ENCODE measurements around the gene ABL2.

The ABL2 gene

DNA sequence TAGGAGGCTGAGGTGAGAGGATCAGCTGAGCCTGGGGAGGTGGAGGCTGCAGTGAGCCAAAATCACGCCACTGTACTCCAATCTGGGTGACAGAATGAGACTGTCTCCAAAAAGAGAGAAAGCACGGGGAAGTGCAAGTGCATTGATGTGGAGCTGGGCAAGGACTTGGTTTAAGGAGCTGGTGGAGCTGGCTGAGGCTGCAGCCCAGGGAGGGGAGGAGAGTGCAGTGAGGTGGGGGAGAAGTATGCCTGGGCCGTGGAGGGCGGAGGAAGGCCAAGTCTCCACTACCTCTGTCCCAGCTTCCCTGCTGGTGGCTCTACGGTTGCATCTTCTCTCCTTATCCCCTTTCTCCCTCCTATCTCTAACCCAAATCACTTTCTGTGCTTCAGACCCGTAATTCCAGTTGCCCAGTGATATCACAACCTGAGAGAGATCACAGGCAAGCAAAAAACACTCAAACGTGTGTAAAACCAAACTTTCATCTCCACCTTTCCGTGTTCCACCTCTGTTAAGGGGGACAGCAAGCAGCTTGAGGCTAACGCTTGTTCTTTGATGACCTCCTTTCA lies 136.5 kb downstream of the ABL2 start:
- DNase-seq (ENCODE audit: low spot score), result no peak

DNA sequence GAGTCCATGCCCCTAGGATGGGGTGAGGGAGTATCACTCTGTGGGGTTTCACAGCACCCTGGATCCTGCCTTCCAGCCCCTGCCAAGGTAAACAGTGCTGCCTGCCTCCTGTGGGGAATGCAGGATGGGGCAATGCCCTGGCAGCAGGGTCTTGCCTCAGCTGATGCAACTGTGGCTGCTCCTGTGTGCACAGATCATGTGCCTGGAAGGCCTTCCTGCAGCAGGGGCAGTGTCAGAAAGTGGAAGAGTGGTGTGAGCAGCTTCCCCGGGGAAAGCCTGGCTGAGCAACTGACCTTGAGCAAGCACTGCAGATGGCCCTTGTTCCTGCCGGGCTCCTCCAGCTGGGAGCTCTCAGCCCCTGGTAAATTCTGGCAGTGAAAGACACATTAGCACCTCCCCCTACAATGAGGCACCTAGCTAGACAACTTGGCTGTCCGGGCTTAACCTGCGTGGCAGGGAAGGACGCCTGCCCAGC lies 137.7 kb downstream of the ABL2 start:
- peak; percentile 68 for DNase-seq (ENCODE audit: low spot score)

DNA sequence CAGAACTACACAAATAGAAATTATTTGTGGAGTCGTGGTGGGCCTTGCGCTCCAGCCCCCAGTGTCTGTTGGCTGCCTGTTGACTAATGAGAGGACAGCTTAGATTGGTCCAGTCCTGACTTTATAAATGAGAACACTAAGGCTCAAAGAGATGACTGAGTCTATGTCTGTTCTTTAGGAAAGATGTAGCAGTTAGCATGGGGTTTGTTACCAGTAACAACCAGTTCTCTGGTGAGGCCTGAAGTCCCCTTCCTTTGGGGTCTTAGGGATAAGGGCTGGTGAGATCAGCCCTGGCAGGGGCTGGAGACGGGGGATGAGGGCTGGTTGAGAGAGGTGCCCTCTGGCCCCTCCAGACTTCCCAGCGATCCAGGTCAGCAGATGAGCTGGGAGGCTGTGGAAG lies 138.6 kb downstream of the ABL2 start:
- DNase-seq (ENCODE audit: low spot score), result no peak

DNA sequence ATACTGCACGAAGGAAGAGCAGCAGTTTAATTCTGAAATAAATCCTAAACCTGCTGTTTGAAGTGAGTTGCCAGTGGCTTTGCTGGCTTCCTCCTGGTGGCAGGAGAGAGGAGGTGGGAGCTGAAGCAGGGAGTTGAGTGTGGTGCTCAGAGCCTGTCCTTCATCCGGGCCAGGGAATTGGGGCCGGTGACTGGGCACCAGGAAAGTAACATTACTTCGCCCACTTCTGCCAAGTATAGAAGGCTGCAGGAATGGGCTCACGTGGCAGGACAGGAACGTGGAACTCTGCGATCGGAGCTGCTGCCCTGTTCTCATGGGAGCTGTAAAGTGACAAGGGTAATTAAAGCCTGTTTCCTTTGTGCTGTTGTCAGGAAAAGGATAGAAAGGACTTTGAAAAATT lies 139.0 kb downstream of the ABL2 start:
- DNase-seq (ENCODE audit: low spot score), result no peak

DNA sequence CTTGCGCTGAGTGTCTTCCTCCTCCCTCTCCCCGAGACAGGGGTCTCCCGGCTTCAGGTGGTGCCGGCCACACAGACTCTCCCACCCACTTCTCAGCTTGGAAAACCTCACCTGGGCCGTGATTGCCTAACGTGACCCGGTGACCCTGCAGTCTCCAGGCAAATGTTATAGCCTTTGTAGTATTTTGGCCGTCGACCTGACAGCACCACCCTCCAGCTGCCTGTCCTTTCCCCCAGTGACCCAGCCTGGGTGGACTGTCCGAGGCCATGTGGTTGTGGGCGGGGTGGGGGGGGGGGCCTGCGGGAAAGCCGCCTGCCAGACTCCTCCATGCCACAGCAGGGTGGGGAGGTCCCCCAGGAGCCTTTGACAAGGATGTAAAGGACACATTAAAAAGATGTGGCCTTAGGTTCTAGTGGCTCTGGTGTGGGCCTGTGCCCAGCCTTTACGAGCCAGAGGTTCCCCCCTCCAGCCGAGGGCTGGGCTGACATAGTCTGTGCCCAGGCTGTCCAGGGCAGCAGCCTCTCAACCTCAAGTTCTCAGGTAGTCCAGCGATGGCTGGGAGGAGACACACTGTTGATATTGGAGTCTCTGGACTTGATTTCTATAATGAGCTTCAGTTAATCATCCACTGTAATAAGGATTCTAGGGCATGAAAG lies 139.5 kb downstream of the ABL2 start:
- DNase-seq (ENCODE audit: low spot score), result no peak

DNA sequence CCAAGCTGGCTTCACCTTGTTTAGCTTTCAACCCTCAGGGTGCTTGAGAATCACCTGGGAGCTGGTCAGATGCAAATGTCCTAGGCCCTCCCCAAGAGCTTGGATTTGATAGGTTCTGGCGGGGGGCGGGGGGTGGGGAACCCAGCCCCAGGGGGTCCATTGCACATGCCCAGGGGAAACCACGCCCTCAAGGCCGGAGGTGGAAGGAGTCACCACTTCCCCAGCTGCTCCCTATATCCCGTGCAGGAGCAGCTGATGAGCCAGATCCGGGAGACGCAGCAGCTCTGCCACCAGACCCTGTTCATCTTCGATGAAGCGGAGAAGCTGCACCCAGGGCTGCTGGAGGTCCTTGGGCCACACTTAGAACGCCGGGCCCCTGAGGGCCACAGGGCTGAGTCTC lies 141.8 kb downstream of the ABL2 start:
- no peak for DNase-seq (ENCODE audit: low spot score)

DNA sequence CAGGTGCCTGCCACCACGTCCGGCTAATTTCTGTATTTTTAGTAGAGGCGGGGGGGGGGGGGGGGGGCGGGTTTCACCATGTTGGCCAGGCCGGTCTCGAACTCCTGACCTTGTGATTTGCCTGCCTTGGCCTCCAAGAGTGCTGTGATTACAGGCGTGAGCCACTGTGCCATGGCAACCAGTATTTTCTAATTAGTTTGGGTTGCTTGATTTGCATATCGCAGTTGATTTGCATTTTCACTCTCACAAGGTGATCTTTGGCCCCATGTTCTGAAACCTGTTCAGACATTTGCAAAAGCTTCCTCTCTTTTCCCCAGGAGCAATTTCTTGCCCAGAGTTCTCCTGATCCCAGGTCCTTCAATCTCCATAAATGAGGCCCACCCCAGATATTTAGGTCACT lies 145.9 kb downstream of the ABL2 start:
- DNase-seq (ENCODE audit: low spot score), result no peak

DNA sequence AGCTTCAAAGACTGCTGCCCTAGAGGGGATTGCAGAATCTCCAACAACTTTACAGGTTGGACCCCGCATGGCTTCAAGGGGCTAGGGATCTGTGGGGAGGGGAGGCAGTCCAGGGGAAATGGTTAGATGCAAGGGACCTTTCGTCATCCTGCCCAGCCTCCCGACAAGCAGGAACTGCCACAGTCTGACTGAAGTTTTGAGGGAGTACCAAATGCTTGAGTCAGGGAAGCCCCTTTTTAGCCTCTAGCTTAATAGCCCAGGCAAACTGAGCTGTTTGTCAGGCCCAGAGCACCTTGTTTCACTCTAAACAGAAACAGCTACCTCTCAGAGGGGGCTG lies 146.5 kb downstream of the ABL2 start:
- DNase-seq (ENCODE audit: low spot score), result no peak

DNA sequence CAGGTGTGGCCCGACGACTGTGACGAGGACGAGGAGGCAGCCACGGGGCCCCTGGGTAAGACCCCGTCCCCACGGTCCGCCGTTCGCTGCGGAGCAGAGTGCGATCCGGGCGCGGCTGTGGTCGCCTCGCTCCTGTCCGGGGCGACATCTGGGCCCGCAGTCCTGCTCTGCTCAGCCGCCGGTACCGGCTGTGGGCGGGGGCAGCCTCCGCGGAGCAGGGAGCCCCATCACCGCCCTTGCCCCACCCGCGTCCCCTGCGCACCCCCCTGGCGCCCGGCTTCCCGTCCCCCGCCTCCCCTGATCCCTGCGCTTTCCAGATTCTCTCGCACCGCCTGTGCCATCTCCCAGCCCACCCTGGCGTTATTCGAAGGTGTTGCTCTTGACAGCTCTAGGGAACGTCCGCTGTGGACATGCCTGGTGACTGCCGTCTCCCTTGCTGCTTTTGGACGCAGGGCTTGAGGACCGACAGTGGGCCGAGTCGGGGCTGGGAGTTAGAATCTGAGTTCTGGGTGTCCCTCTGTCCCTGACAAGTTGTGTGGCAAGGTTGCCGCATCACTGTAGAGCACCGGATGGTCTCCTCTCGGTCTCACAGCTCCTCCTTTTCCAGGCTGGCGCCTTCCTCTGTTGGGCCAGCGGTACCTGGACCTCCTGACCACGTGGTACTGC lies 147.0 kb downstream of the ABL2 start:
- DNase-seq (ENCODE audit: low spot score), result peak; percentile 63

DNA sequence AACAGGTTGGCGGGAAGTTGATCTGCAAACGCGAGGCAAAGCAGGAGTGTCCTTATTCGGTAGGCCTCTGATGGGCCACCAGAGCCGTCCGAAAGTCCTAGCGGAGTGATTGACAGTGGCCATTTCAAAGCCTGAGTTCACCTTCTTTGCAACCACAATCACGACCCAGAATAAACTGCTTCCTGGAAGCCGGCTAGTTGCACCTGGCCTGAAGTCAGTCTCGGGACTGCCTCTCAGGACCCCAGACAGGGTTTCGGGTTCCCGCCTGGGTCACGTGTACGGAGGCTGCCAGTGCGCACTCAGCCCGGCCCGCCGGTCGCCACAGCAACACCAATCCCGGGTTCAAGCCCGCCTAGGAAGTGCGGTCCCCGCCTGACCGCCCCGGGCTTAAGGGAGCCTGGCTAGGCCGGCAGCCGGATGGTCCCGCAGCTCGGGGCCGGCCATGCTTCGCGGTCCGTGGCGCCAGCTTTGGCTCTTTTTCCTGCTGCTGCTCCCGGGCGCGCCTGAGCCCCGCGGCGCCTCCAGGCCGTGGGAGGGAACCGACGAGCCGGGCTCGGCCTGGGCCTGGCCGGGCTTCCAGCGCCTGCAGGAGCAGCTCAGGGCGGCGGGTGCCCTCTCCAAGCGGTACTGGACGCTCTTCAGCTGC lies 147.7 kb downstream of the ABL2 start, which contains the start of gene TOR3A:
TOR3A (plus strand) TSS at position 384 of the 646 bp plus-strand sequence; CDS start at position 443, 59 bp downstream.
- peak; percentile 93 for DNase-seq (ENCODE audit: low spot score)

DNA sequence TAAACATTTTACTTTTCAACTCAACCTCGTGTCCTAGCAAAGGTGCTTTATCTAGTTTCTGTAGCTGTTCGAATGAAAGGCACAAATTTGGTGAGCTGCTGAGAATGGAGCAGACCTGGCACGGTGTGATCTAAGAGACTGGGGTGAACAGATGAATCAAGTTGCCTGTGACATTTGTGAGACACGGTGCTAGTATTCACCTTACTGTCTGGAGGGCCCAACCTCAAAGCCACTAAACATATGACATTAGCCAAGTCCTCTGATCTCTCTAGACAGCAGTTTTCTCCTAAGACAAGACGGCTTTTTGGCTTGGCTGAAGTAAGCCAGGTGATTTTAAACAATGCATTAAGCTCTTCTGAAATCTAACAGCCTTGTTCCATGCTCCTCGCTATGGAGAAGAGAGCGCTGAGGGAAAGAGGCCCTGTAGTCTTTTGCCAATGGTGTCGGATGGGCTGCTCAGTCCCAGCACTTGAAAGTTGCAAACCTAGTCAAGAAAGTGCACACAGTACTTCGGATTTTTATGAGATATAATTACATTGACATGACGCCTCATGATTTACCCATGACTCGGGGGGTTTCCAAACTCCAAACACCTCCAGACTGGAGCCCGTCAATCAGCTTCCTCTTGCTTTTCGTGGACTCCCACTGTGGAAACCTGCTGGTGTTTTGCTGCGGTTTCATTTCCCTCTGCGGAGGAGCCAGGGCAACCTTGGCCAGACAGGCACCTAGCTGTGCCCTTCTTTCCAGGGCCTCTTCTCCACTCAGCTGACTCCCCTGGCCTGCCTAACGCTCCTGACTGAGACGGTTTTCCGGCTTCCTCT lies 148.4 kb downstream of the ABL2 start:
- DNase-seq (ENCODE audit: low spot score), result no peak

DNA sequence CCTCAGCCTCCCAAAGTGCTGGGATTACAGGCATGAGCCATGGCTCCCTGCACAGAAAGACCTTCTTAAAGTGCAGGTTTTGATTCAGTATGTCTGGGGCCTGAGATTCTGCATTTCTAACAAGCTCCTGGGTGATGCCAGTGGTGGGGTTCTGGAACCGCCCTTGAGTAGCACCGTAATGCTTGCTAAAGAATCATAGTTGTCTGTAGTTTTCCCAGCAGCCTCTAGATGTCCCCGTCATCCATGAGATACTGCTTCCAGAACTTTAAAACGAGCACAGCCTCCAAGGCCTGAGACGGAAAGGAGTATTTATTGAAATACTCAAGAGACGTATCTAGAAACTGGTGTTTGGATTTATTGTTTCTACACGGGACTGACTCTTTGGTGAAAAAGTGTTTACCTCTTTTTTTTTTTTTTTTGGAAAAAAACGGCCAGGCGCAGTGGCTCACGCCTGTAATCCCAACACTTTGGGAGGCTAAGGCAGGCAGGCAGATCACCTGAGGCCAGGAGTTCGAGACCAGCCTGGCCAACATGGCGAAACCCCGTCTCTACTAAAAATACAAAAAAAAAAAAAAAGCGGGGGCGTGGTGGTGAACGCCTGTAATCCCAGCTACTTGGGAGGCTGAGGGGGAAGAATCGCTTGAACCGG lies 150.2 kb downstream of the ABL2 start:
- peak; percentile 73 for DNase-seq (ENCODE audit: low spot score)

DNA sequence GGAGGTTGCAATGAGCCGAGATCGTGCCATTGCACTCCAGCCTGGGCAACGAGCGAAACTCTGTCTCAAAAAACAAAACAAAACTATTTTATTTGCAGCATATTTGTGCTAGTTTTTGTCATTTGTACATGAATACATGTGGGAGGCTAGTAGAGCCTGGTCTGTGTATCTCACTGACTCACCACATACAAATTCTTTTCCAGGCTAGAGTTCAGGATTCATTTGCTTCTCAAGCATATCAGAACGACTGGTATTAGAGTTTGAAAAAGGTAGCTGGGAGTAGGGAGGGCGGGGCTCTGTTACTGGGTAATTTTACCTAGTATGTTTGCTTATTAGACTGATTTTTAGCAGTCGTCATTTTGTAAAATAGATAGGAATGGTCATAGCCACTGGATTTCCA lies 152.1 kb downstream of the ABL2 start:
- DNase-seq (ENCODE audit: low spot score), result peak; percentile 41

DNA sequence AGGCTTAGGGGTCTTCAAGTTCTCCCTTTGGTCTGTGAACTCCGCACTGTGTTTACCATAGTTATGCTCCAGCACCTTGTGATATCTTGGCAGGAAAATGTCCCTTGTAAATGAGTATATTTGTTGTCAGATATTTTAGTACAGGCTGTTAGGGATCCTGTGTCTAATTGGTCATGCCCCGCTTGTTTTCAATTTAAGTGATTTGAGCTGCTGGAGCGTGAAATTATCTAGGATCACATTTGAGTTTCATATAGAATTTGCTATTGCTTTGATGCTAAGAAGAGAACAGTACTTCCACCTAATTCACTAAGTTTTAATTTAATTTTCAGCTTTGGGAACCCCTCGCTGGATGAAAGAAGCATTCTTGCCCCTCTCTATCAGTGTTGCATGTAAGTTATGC lies 163.0 kb downstream of the ABL2 start:
- DNase-seq (ENCODE audit: low spot score), result no peak

DNA sequence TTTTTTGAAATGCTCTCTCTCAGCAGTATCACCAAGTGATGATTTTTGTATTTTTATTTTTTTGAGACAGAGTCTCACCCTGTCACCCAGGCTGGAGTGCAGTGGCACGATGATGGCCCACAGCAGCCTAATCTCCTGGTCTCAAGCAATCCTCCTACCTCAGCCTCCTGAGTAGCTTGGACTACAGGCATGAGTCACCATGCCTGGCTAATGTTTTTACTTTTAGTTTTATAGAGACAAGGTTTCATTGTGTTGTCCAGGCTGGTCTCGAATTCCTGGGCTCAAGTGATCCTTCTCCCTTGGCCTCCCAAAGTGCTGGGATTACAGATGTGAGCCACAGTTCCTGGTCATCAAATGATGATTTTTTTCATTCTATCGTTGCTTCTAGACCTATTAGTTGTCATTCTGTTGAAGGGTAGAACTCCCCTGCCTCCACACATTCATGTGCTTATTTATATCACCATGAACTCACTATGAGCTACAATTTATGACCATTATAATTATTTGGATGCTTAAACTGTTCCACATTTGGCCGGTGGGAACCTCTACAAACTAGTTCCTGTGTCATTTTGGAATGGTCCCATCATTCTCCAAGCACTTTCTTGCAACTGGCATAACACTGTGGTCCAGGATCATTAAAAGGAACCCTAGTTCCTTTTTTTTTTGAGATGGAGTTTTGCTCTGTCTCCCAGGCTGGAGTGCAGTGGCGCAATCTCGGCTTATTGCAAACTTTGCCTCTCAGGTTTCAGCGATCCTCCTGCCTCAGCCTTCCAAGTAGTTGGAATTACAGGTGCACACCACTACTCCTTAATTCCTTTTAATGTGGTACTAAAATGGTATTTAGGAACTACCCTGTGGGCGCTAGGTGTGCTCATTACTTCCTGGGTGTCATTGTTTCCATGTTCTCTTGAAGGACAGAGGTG lies 167.9 kb downstream of the ABL2 start:
- no peak for DNase-seq (ENCODE audit: low spot score)

DNA sequence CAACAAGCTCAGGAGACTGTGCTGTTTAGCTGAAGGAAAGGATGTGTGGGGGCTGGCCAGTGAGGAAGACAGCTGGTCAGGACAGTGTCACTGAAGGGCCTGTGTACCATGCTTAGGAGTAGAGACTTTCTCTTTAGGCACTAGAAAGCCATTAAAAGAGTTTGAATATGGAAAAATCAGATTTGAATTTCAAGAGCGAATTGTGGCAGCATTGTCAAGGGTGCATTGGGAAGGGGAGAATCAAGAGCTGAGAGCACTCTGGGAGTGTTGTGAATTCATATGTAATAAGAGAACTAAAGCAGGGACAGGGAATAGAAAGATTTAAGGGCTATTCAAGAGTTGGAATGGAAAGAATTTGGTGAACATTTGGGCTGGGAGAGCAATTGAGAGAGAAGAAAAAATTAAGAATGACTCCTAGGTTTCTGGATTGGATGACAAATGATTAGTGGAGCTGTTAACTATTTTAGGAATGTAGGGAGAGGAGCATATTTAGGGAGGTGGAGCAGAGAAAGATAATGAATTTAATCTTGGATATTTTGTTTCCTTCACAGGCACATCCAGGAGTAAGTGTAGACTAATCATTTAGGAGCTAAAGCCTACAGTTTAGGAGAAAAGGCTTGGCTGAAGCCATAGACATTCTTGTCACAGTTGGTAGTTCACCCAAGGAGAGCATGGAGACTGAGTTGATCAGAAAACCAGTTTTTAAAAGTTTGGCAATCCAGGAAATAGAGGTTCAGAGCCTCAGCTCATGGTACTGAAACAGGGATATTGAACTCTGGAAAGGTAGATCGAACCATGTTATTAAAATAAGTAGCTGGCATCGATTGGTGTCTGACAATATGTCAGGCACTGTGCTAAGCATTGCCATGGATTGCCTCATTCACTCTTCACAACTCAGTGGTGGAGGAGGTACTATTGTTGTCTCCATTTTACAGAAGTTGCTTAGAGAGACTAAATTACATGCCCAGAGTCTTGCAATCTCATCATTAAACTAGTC lies 170.7 kb downstream of the ABL2 start:
- DNase-seq (ENCODE audit: low spot score), result peak; percentile 36

DNA sequence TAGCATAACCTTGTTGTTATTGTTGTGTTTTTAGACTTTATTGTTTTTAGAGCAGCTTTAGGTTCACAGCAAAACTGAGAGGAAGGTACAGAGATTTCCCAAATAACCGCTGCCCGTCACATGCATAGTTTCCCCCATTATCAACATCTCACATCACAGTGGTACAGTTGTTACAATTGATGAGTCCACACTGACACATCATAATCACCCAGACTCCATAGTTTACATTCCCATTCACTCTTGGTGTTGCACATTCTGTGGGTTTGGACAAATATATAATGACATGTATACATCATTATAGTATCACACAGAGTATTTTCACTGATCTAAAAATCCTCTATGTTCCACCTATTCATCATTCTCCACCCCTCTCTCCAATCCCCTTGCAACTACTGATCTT lies 173.5 kb downstream of the ABL2 start:
- DNase-seq (ENCODE audit: low spot score), result no peak

DNA sequence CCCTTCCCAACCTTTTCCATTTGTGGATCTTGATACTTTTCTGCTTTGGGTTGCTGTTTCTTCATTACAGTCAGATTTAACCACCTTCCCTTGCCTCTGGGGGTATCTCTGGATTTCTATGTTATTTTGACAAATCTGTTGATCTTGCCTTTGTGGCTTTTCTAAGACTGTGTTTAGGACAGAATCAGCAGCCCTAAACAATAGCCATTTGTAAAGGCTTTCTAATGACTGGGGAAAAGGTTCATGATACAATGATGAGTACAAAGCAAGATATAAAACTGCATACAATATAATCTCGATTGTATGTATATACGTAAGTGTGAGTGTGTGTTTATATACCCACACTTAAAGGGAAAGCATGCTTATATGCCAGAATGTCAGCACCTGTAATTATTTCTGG lies 176.0 kb downstream of the ABL2 start:
- no peak for DNase-seq (ENCODE audit: low spot score)

DNA sequence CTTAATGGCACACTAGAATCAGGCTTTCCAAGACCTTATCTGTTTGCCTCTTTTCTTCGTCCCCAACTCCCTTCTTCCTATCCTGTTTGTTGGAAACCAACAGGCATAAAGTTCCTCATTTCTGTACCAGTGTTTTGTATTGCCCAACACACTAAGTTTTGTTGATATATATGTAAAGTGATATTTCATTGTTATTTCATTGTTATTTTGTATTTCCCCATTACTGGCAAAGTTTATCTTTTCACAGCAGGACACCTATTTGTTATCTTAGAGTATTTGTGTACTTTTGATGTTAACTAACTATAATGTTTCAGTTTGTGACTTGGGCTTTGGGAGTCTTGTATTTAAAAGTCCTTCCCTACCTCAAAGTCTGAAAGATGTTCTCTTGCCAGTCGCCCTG lies 176.7 kb downstream of the ABL2 start:
- DNase-seq (ENCODE audit: low spot score), result no peak

Data from AG08396 (cell line).